Adrenal gland (tissue), 5 donors: ENCODE results near the gene PPP1R7.

Experiments
- CTCF ChIP-seq, 6 experiments: fragments of 450-650 bp in 4 of 6; fragments of 200-600 bp in 2 of 6; sonication (generic) in 1 of 6; IDR thresholded peaks; 1 replicate in 5 of 6; 2 replicates in 1 of 6; pipeline versions ENCODE4 v1.5.1 to v1.8.0; 2016 to 2021; ENCODE audit warnings: antibody characterized with exemption in 6 of 6, mild to moderate bottlenecking in 2 of 6, moderate library complexity in 1 of 6
- POLR2A ChIP-seq, 2 donors: fragments of 450-650 bp; IDR thresholded peaks; one replicate each; pipeline ENCODE4 v1.6.1; 2017; ENCODE audit warnings: antibody characterized with exemption in 2 of 2, mild to moderate bottlenecking in 2 of 2, moderate library complexity in 1 of 2
- donor health status: DM: no; HTN: no; CAD: no.

- TF ChIP-seq CTCF (IDR thresholded peaks at IDR 0.05) (no peak), POLR2A (IDR thresholded peaks at IDR 0.05) (no peak)
Observed at GRCh38 chr2:241120440-241120839, 29.8 kb upstream of the PPP1R7 start.
